Suprapubic skin (tissue), 4 donors: ENCODE results near the gene HMCN1.

Experiments
- EP300 ChIP-seq: sonication (generic); formaldehyde crosslinking; IDR thresholded peaks from one replicate; pipeline ENCODE4 v1.6.1; 2017; ENCODE audit warnings: antibody characterized with exemption
- POLR2A ChIP-seq, 2 donors: fragments of 450-650 bp; IDR thresholded peaks; one replicate each; pipeline ENCODE4 v1.6.1; 2017; ENCODE audit warnings: antibody characterized with exemption in 2 of 2, mild to moderate bottlenecking in 2 of 2, moderate library complexity in 2 of 2
- POLR2AphosphoS5 ChIP-seq, 3 donors: sonication (generic); formaldehyde crosslinking; IDR thresholded peaks; one replicate each; pipeline ENCODE4 v1.6.1; 2017; ENCODE audit warnings: antibody characterized with exemption in 3 of 3
- TF ChIP-seq, protein P1 (sequence below), 2 donors: fragments of 200-600 bp in 1 of 2; fragments of 450-650 bp in 1 of 2; sonication (generic) in 1 of 2; IDR thresholded peaks; one replicate each; pipeline ENCODE4 v1.5.1; 2016 to 2019; ENCODE audit warnings: antibody characterized with exemption in 2 of 2, mild to moderate bottlenecking in 1 of 2, moderate library complexity in 1 of 2

DNA sequence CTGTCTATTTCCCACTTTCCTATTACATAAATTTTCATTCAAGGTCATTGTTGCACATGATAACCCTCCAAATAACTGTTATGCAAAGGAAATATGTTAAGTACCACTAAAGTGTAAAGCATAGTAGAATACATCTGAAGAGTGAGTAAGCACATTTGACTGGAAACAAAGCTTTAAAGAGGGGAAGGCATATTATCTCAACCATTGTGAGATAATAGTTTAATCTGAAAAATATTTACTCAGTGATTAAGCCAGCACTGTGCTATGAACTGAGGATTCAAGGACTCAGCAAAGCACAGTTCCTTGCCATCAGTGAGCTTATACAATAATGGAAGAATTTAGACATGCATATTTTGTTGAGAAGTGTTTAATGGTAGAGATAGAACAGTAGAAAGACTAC, 127.4 kb downstream of the HMCN1 start:
- TF ChIP-seq, protein P1, sequence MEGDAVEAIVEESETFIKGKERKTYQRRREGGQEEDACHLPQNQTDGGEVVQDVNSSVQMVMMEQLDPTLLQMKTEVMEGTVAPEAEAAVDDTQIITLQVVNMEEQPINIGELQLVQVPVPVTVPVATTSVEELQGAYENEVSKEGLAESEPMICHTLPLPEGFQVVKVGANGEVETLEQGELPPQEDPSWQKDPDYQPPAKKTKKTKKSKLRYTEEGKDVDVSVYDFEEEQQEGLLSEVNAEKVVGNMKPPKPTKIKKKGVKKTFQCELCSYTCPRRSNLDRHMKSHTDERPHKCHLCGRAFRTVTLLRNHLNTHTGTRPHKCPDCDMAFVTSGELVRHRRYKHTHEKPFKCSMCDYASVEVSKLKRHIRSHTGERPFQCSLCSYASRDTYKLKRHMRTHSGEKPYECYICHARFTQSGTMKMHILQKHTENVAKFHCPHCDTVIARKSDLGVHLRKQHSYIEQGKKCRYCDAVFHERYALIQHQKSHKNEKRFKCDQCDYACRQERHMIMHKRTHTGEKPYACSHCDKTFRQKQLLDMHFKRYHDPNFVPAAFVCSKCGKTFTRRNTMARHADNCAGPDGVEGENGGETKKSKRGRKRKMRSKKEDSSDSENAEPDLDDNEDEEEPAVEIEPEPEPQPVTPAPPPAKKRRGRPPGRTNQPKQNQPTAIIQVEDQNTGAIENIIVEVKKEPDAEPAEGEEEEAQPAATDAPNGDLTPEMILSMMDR (IDR thresholded peaks at IDR 0.05), result no peak
- TF ChIP-seq POLR2AphosphoS5 (IDR thresholded peaks at IDR 0.05) (no peak), POLR2A (IDR thresholded peaks at IDR 0.05) (no peak), EP300 (no peak)
